DOHH2 (cell line): ENCODE measurements around the gene SLC1A3.

Experiments
- CTCF ChIP-seq: fragments of 200-600 bp; sonication (generic); IDR thresholded peaks from one replicate; pipeline ENCODE4 v1.5.1; 2014; ENCODE audit warnings: antibody characterized with exemption, mild to moderate bottlenecking, low read depth, low read length; ENCODE audit not compliant: poor library complexity, severe bottlenecking
- EZH2phosphoT487 ChIP-seq: fragments of 200-600 bp; sonication (generic); IDR thresholded peaks from 2 replicates; pipeline ENCODE4 v1.6.1; 2017; ENCODE audit warnings: borderline replicate concordance, mild to moderate bottlenecking, antibody characterized with exemption, low read length, moderate library complexity, mixed read lengths

- TF ChIP-seq CTCF = no peak
- TF ChIP-seq EZH2phosphoT487 = no peak
Measured at GRCh38 chr5:36730537-36731216, 124.3 kb downstream of the SLC1A3 start.
